ENCODE data around the gene CRYM.
A peak's percentile ranks its signal among the peaks of the same experiment; 100 is the strongest.
"Not testable (repeated sequence)": the region's sequence is repeated elsewhere in the genome, so short reads cannot be mapped to it uniquely, and the experiment has no call there.

Gene CRYM

DNA sequence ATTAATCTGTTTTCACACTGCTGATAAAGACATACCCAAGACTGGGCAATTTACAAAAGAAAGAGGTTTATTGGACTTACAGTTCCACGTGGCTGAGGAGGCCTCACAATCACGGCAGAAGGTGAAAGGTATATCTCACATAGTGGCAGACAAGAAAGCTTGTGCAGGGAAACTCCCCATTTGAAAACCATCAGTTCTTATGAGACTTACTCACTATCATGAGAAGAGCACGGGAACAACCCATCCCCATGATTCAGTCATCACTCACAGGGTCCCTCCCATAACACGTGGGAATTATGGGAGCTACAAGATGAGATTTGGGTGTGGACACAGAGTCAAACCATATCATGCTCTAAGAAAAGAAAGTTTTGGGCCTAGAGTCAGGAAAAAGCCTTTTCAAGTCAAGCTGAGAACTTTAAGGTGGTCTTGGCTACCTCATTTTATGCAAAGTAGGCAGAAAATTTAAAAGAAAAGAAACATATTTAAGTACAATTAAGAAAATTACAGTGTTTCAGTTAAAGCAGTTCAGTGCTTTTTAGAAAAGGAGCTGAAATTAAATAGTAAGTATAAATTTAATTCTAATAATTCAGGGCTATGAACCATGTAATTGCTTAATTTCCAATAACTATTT, 24.9 kb upstream of the CRYM start:
- peak; percentile 47 for DNase-seq (ENCODE audit: low spot score)
- TF ChIP-seq, protein P1, sequence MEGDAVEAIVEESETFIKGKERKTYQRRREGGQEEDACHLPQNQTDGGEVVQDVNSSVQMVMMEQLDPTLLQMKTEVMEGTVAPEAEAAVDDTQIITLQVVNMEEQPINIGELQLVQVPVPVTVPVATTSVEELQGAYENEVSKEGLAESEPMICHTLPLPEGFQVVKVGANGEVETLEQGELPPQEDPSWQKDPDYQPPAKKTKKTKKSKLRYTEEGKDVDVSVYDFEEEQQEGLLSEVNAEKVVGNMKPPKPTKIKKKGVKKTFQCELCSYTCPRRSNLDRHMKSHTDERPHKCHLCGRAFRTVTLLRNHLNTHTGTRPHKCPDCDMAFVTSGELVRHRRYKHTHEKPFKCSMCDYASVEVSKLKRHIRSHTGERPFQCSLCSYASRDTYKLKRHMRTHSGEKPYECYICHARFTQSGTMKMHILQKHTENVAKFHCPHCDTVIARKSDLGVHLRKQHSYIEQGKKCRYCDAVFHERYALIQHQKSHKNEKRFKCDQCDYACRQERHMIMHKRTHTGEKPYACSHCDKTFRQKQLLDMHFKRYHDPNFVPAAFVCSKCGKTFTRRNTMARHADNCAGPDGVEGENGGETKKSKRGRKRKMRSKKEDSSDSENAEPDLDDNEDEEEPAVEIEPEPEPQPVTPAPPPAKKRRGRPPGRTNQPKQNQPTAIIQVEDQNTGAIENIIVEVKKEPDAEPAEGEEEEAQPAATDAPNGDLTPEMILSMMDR (IDR thresholded peaks at IDR 0.05; ENCODE audit: extremely low read depth, insufficient read depth, missing control alignments), result no peak
- in situ Hi-C loops (cut with MboI; ENCODE audit: low pct_unique_long_range_greater_than_20kb, low sequenced_read_pairs, unreplicated experiment), result no loop called here

DNA sequence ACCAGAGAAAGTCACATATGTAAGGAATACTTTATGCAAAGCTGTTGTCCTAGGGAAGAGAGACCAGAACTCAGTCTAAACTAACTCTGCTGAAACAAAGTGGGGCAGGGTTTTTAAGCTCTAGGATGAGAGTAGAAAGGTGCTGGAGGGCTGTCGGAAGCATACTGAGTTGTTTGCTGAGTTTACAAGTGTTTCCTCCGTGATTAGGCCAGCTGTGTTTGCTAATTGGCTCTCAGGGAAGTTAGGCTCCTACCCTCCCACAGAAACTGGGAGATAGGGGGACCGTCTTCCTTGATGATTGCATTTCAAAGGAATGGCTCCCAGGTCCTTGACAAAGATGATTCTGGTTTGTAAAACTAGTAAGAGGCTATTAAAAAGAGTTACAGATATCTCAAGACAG, 24.4 kb upstream of the CRYM start:
- TF ChIP-seq, protein P1 (IDR thresholded peaks at IDR 0.05; ENCODE audit: extremely low read depth, insufficient read depth, missing control alignments), result no peak
- DNase-seq (ENCODE audit: low spot score), result no peak
- in situ Hi-C loops (cut with MboI; ENCODE audit: low pct_unique_long_range_greater_than_20kb, low sequenced_read_pairs, unreplicated experiment), result no loop called here

DNA sequence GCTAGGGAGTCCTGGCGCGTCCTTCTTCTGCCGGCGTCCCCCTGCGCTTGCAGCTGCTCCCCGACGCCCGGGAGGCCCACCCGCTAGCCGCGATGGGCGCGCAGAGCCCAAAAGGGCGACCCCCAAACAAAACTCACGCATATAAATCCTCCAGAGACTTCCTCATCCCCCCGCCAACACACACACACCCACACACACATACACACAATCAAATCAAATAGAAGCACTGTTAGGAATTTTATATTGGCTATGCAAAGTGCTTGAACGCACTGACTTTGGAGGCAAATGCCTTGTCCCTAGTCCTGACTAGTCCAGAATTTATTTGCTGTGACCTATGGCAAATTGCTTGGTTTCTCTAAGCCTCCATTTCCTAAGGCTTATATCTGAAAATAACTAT, 23.8 kb upstream of the CRYM start:
- TF ChIP-seq, protein P1 (IDR thresholded peaks at IDR 0.05; ENCODE audit: extremely low read depth, insufficient read depth, missing control alignments), result no peak
- in situ Hi-C loops (cut with MboI; ENCODE audit: low pct_unique_long_range_greater_than_20kb, low sequenced_read_pairs, unreplicated experiment), result no loop called here
- no peak for DNase-seq (ENCODE audit: low spot score)

DNA sequence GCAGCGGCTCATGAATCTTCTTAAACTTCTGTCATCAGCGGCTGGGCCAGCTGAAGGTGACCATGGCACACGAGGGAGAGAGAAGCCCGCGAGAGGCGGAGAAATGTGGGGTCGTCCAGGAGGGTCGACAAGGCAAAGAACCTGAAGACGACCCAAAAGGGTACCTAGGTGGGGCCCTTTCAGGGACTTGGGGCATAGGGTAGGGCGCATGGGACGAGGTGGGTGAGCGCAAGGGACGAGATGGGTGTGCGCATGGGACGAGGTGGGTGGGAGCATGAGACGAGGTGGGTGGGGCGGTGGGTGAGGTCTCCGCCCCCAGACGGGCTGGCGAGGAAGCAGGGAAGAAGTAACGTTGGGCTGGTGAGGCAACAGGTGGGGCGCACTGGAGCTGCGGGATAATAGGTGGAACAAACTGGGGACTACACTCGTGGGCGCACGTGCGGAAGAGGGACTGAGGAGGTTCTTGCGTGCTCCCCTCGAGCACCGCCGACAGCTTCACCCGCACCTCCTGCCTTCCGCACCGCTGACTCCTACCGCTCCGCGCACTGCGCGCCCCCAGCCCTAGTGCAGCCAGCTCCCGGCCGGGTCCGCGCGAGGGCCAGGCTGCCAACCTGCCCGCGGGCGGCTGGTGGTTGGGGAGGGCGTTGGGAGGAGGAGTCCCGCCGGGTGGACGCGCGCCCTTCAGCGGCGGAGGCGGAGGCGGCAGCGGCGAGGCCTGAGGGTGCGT, 23.2 kb upstream of the CRYM start:
- in situ Hi-C loops (cut with MboI; ENCODE audit: low pct_unique_long_range_greater_than_20kb, low sequenced_read_pairs, unreplicated experiment), result no loop called here
- TF ChIP-seq, protein P1 (IDR thresholded peaks at IDR 0.05; ENCODE audit: extremely low read depth, insufficient read depth, missing control alignments), result peak; percentile 38
- peak; percentile 84 for DNase-seq (ENCODE audit: low spot score)

DNA sequence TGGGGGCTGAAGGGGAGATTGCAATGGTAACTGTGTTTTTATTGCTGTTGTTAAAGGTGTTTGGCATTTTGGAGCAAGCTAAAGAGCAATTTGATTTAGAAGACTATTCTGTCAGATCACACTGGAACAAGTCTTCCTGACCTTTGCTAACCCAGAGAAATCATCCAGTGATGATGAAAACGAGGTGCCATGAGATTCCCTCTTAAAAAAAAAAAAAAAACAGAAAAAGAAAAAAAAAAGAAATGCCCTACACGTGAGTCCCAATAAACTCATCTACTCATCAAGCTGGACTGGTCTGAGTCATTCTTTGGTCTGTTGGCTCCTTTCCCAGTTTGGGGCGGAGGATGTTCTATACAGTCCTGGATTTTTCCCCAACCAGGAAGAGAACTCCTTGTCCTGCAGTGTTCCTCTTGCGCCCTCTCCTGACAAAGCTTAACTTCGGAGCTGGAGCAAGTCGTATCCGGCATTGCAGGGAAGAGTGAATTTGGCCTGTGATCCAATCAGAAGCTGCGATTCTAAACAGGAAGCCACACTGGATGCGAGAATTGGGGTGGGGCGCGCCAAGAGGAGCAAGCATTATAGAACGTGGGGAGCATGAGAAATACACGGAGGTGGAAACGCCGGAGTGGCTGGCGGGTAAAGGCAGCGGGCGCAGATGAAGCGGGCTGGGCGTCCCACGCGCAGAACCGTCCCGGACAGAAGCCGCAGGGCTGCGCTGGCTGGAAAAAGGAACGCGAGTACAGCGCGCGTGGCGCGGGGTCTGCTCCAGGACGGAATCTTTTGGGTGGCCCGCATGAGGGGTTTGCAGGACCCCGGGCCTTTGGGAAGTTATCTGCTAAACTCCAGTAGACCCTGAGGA, 22.4 kb upstream of the CRYM start:
- in situ Hi-C loops (cut with MboI; ENCODE audit: low pct_unique_long_range_greater_than_20kb, low sequenced_read_pairs, unreplicated experiment), result no loop called here
- TF ChIP-seq, protein P1 (IDR thresholded peaks at IDR 0.05; ENCODE audit: extremely low read depth, insufficient read depth, missing control alignments), result peak; percentile 84
- peak; percentile 85 for DNase-seq (ENCODE audit: low spot score)

DNA sequence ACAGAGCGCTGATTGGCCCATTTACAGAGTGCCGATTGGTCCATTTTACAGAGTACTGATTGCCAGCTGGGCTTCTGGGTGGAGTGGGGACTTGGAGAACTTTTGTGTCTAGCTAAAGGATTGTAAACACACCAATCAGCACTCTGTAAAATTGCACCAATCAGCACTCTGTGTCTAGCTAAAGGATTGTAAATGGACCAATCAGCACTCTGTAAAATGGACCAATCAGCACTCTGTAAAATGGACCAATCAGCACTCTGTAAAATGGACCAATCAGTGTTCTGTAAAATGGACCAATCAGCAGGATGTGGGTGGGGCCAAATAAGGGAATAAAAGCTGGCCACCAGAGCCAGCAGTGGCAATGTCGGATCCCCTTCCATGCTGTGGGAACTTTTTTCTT, 11.7 kb upstream of the CRYM start:
- DNase-seq (ENCODE audit: low spot score); in situ Hi-C loops (cut with MboI; ENCODE audit: low pct_unique_long_range_greater_than_20kb, low sequenced_read_pairs, unreplicated experiment): not testable (repeated sequence)

Data from GM13977 (cell line).